GM23338 (cell line): ENCODE measurements around the gene DFFB. TPM values are rescaled to one million over a fixed set of nuclear protein-coding genes. Genes with fewer than 3 reads are reported as not detected.

ENCODE experiments used
- ATAC-seq: fragments of 200-7000 bp; cut with Tn5 transposase; 3 replicates; pipeline ENCODE4 v1.9.1; 2020
- DNase-seq: peaks from one replicate; pipeline ENCODE4 v3.0.0-alpha.2; 2015; ENCODE audit warnings: low spot score
- H2AFZ ChIP-seq: fragments of 200-600 bp; sonication (generic); 2 replicates; pipeline ENCODE4 v1.8.0; 2016; ENCODE audit warnings: antibody characterized with exemption, mild to moderate bottlenecking, moderate library complexity
- H3F3A ChIP-seq: fragments of 200-600 bp; sonication (generic); replicated peaks from 2 replicates; pipeline ENCODE4 v1.8.0; 2017; ENCODE audit warnings: antibody characterized with exemption, mixed run types, low read depth
- H3K27ac ChIP-seq: fragments of 200-600 bp; sonication (generic); 2 replicates; pipeline ENCODE4 v1.6.1; 2016; ENCODE audit warnings: low read depth
- H3K27me3 ChIP-seq: fragments of 200-600 bp; sonication (generic); 2 replicates; pipeline ENCODE4 v1.8.0; 2016; ENCODE audit warnings: mild to moderate bottlenecking, mixed run types, moderate library complexity; ENCODE audit not compliant: insufficient read depth
- H3K36me3 ChIP-seq: fragments of 200-600 bp; sonication (generic); 2 replicates; pipeline ENCODE4 v1.8.0; 2016; ENCODE audit warnings: mild to moderate bottlenecking; ENCODE audit not compliant: insufficient read depth
- H3K4me1 ChIP-seq: fragments of 200-600 bp; sonication (generic); 2 replicates; pipeline ENCODE4 v1.8.0; 2016; ENCODE audit warnings: mild to moderate bottlenecking, moderate library complexity; ENCODE audit not compliant: insufficient read depth
- H3K4me2 ChIP-seq: fragments of 200-600 bp; sonication (generic); 2 replicates; pipeline ENCODE4 v1.7.1; 2017; ENCODE audit warnings: mixed run types
- H3K4me3 ChIP-seq: fragments of 200-600 bp; sonication (generic); 2 replicates; pipeline ENCODE4 v1.6.1; 2016; ENCODE audit warnings: mixed run types
- H3K79me2 ChIP-seq: fragments of 200-600 bp; sonication (generic); replicated peaks from 2 replicates; pipeline ENCODE4 v1.8.0; 2017; ENCODE audit warnings: mild to moderate bottlenecking; ENCODE audit not compliant: insufficient read depth
- H3K9me2 ChIP-seq: fragments of 200-600 bp; sonication (generic); 2 replicates; pipeline ENCODE4 v1.8.0; 2017; ENCODE audit not compliant: insufficient read depth
- H4K20me1 ChIP-seq: fragments of 200-600 bp; sonication (generic); replicated peaks from 2 replicates; pipeline ENCODE4 v1.8.0; 2017; ENCODE audit warnings: mild to moderate bottlenecking; ENCODE audit not compliant: insufficient read depth
- H3K27ac Mint-ChIP-seq: 2 replicates; pipeline ENCODE4 v1.8.0; 2020; ENCODE audit warnings: inconsistent platforms, mild to moderate bottlenecking, moderate library complexity, mixed read lengths
- H3K27me3 Mint-ChIP-seq: 3 replicates; pipeline ENCODE4 v1.8.0; 2022; ENCODE audit warnings: low read depth, mild to moderate bottlenecking, moderate library complexity, mixed read lengths, inconsistent platforms; ENCODE audit not compliant: insufficient read depth, poor library complexity
- H3K36me3 Mint-ChIP-seq: 3 replicates; pipeline ENCODE4 v1.8.0; 2021; ENCODE audit warnings: low read depth, mild to moderate bottlenecking, inconsistent platforms, moderate library complexity, mixed read lengths
- H3K4me1 Mint-ChIP-seq: 3 replicates; pipeline ENCODE4 v1.8.0; 2020; ENCODE audit warnings: mild to moderate bottlenecking, inconsistent platforms, mixed read lengths
- H3K4me3 Mint-ChIP-seq: 3 replicates; pipeline ENCODE4 v1.8.0; 2021; ENCODE audit warnings: moderate library complexity, mild to moderate bottlenecking, inconsistent platforms, mixed read lengths
- H3K9me3 Mint-ChIP-seq: 3 replicates; pipeline ENCODE4 v1.8.0; 2020; ENCODE audit warnings: moderate library complexity, mild to moderate bottlenecking, inconsistent platforms, mixed read lengths
- EZH2 ChIP-seq: fragments of 200-600 bp; sonication (generic); IDR thresholded peaks from one replicate; pipeline ENCODE4 v1.8.0; 2017; ENCODE audit warnings: antibody characterized with exemption, mild to moderate bottlenecking, low read depth; ENCODE audit not compliant: unreplicated experiment
- NANOG ChIP-seq: IDR thresholded peaks from 2 replicates; pipeline ENCODE4 v1.6.1; 2016; ENCODE audit warnings: antibody characterized with exemption, borderline replicate concordance
- POLR2AphosphoS5 ChIP-seq: IDR thresholded peaks from 2 replicates; pipeline ENCODE4 v1.6.1; 2016; ENCODE audit warnings: antibody characterized with exemption, low read depth
- polyA plus RNA-seq: library from polyadenylated mRNA; unstranded; fragments of >200 nt; fragmentation: Nextera tagmentation; extraction: Ambion mirVana; gene quantifications from 2 replicates; pipeline ENCODE4 v1.2.1, GENCODE V29; 2016
- total RNA-seq: library from RNA; depleted of rRNA; stranded (reverse); fragments of >200 nt; shearing (Covaris generic); gene quantifications from 2 replicates; pipeline ENCODE4 v1.2.3, GENCODE V29; 2014
- TF ChIP-seq, protein P1 (sequence below): IDR thresholded peaks from one replicate; pipeline ENCODE4 v1.6.1; 2018; ENCODE audit warnings: antibody characterized with exemption; ENCODE audit not compliant: unreplicated experiment
- TF ChIP-seq, protein P2 (sequence below), 2 experiments: fragments of 200-600 bp in 1 of 2; sonication (generic) in 1 of 2; conservative IDR thresholded peaks; 2 replicates each; pipeline versions ENCODE4 v1.5.1 to v1.6.1; 2016 to 2017; ENCODE audit warnings: antibody characterized with exemption in 2 of 2, low read depth in 2 of 2, mild to moderate bottlenecking in 2 of 2, moderate library complexity in 1 of 2
- TF ChIP-seq, protein P3 (sequence below): IDR thresholded peaks from 2 replicates; pipeline ENCODE4 v1.6.1; 2016; ENCODE audit warnings: antibody characterized with exemption

The DFFB gene
- total and polyA plus RNA-seq, 2 experiments from 2014 or later: 6.5 to 18.1 TPM

DNA sequence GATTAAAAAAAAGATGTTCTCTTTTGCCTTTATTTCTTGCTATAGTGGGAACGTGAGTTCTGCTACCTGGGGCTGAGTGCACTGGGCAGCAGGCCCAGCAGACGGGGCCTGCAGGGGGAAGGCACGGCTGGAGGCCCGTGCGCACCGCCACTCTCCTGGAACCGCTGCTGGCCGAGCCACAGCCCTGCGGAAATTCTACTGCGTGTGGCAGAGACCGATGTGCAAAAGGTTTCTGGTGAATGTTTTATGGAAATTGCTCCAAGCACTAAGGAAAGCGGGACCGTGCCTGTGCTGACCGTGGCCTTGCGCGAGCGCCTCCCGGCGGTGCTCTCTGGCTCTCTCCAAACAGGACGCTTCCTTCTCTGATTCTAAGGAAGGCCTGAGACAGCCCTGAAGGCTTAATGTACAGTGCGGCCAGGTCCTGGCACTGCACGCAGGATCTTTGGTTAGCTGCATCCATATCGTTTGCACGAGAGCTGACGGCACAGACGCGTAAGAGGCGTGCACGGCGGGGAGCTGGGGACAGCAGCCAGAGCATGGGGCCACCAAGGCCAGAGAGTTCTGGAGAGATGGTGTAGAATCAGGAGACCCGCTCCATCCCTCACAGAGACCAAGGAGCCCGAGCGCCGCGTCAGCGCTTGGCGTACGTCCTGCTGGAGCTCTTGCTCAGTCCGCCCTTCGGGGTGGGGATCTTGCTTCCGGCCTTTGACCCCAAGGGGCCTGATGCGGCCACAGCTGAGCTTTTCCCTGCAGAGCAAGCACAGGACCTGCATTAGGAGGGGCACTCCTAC, 42.3 kb upstream of the DFFB start:
- H3F3A ChIP-seq: no peaks in the 10 kb centered on the region
- DNase-seq (no peak), ATAC-seq (no peak)
- H3K4me3 ChIP-seq: no peak overlapping the region
- peaks cover 5% of the 10 kb centered on the region; the same call in 2 of the 3 replicates for H3K36me3 Mint-ChIP-seq
- H3K9me3 Mint-ChIP-seq: peaks cover 2% of the 10 kb centered on the region; the same call in 1 of the 3 replicates
- no peaks in the 10 kb centered on the region for H3K36me3 ChIP-seq
- no peaks in the 10 kb centered on the region for H4K20me1 ChIP-seq
- H3K9me2 ChIP-seq: no peaks in the 10 kb centered on the region
- TF ChIP-seq, protein P1, sequence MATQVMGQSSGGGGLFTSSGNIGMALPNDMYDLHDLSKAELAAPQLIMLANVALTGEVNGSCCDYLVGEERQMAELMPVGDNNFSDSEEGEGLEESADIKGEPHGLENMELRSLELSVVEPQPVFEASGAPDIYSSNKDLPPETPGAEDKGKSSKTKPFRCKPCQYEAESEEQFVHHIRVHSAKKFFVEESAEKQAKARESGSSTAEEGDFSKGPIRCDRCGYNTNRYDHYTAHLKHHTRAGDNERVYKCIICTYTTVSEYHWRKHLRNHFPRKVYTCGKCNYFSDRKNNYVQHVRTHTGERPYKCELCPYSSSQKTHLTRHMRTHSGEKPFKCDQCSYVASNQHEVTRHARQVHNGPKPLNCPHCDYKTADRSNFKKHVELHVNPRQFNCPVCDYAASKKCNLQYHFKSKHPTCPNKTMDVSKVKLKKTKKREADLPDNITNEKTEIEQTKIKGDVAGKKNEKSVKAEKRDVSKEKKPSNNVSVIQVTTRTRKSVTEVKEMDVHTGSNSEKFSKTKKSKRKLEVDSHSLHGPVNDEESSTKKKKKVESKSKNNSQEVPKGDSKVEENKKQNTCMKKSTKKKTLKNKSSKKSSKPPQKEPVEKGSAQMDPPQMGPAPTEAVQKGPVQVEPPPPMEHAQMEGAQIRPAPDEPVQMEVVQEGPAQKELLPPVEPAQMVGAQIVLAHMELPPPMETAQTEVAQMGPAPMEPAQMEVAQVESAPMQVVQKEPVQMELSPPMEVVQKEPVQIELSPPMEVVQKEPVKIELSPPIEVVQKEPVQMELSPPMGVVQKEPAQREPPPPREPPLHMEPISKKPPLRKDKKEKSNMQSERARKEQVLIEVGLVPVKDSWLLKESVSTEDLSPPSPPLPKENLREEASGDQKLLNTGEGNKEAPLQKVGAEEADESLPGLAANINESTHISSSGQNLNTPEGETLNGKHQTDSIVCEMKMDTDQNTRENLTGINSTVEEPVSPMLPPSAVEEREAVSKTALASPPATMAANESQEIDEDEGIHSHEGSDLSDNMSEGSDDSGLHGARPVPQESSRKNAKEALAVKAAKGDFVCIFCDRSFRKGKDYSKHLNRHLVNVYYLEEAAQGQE: no peak
- TF ChIP-seq NANOG: no peak
- TF ChIP-seq, protein P2, sequence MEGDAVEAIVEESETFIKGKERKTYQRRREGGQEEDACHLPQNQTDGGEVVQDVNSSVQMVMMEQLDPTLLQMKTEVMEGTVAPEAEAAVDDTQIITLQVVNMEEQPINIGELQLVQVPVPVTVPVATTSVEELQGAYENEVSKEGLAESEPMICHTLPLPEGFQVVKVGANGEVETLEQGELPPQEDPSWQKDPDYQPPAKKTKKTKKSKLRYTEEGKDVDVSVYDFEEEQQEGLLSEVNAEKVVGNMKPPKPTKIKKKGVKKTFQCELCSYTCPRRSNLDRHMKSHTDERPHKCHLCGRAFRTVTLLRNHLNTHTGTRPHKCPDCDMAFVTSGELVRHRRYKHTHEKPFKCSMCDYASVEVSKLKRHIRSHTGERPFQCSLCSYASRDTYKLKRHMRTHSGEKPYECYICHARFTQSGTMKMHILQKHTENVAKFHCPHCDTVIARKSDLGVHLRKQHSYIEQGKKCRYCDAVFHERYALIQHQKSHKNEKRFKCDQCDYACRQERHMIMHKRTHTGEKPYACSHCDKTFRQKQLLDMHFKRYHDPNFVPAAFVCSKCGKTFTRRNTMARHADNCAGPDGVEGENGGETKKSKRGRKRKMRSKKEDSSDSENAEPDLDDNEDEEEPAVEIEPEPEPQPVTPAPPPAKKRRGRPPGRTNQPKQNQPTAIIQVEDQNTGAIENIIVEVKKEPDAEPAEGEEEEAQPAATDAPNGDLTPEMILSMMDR (conservative IDR thresholded peaks at IDR 0.05; ENCODE audit: low read depth in 2 of 2): peak in 1 of 2 experiments; percentile 14; a peak in 1 of 4 replicates
- H2AFZ ChIP-seq: no peak overlapping the region
- H3K4me2 ChIP-seq: no peak overlapping the region
- H3K27ac ChIP-seq: no peak overlapping the region
- no peaks in the 10 kb centered on the region for H3K27me3 ChIP-seq
- no peak overlapping the region for H3K4me3 Mint-ChIP-seq
- no peak overlapping the region for H3K27ac Mint-ChIP-seq
- H3K4me1 Mint-ChIP-seq: peaks cover 6% of the 10 kb centered on the region
- peaks cover 3% of the 10 kb centered on the region for H3K27me3 Mint-ChIP-seq
- no peaks in the 10 kb centered on the region for H3K4me1 ChIP-seq
- no peaks in the 10 kb centered on the region for H3K79me2 ChIP-seq

DNA sequence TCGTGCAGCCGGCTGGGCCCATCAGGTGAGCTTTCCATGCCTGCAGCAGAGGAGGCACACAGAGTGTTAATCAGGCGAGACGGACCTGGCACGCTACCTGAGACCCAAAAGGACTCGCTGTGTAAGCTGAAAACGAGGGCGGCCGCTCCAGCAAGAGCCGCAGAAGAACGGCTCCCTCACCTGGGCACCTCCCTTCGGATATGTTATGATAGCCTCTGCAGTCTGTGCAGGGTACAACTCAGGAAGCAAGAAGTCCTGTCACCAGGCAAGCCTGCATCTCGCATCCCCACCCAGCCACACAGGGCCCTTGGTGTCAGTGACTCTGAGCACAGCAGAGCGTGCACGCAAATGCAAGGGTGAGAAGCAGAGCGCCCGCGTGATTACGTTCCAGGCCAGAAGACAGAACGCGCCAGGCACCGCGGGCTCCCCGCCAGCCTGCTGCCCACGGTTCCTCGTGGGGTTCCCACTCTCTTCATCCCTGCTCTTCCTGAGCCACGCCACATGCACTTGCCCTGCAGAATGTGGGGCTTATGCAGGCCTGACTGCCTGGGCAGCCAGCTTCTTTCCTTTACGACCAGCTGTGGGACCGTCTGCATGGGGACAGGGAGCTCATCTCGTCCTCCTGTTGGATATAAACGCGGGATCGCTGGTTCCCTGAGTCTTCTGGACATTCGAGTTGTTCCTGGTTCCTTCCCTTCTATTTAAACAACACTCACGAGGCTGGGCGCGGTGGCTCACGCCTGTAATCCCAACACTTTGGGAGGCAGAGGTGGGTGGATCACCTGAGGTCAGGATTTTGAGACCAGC, 40.7 kb upstream of the DFFB start:
- Histone ChIP-seq H3K9me2 (no peaks in the 10 kb centered on the region), H3F3A (no peaks in the 10 kb centered on the region), H3K27ac (no peak overlapping the region), H3K27me3 (no peaks in the 10 kb centered on the region), H2AFZ (no peak overlapping the region), H3K4me3 (no peak overlapping the region), H3K36me3 (no peaks in the 10 kb centered on the region), H4K20me1 (no peaks in the 10 kb centered on the region), H3K79me2 (no peaks in the 10 kb centered on the region), H3K4me2 (no peak overlapping the region), H3K4me1 (no peaks in the 10 kb centered on the region)
- Mint-ChIP-seq H3K27me3 (peaks cover 3% of the 10 kb centered on the region), H3K4me1 (peaks cover 3% of the 10 kb centered on the region), H3K4me3 (no peak overlapping the region), H3K36me3 (peaks cover 8% of the 10 kb centered on the region; the same call in 2 of the 3 replicates), H3K9me3 (no peaks in the 10 kb centered on the region), H3K27ac (no peak overlapping the region)
- DNase-seq (no peak), ATAC-seq (no peak)
- TF ChIP-seq EZH2: no peak
- no peak for TF ChIP-seq POLR2AphosphoS5
- TF ChIP-seq, protein P3, sequence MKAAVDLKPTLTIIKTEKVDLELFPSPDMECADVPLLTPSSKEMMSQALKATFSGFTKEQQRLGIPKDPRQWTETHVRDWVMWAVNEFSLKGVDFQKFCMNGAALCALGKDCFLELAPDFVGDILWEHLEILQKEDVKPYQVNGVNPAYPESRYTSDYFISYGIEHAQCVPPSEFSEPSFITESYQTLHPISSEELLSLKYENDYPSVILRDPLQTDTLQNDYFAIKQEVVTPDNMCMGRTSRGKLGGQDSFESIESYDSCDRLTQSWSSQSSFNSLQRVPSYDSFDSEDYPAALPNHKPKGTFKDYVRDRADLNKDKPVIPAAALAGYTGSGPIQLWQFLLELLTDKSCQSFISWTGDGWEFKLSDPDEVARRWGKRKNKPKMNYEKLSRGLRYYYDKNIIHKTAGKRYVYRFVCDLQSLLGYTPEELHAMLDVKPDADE: no peak
